AG08396 (cell line): ENCODE measurements around the gene RIMKLB.
A peak's percentile ranks its signal among the peaks of the same experiment; 100 is the strongest.

Experiments
- DNase-seq: peaks from one replicate; pipeline ENCODE4 v3.0.0; 2012; ENCODE audit warnings: low spot score, mixed read lengths

The RIMKLB gene, protein sequence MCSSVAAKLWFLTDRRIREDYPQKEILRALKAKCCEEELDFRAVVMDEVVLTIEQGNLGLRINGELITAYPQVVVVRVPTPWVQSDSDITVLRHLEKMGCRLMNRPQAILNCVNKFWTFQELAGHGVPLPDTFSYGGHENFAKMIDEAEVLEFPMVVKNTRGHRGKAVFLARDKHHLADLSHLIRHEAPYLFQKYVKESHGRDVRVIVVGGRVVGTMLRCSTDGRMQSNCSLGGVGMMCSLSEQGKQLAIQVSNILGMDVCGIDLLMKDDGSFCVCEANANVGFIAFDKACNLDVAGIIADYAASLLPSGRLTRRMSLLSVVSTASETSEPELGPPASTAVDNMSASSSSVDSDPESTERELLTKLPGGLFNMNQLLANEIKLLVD

DNA sequence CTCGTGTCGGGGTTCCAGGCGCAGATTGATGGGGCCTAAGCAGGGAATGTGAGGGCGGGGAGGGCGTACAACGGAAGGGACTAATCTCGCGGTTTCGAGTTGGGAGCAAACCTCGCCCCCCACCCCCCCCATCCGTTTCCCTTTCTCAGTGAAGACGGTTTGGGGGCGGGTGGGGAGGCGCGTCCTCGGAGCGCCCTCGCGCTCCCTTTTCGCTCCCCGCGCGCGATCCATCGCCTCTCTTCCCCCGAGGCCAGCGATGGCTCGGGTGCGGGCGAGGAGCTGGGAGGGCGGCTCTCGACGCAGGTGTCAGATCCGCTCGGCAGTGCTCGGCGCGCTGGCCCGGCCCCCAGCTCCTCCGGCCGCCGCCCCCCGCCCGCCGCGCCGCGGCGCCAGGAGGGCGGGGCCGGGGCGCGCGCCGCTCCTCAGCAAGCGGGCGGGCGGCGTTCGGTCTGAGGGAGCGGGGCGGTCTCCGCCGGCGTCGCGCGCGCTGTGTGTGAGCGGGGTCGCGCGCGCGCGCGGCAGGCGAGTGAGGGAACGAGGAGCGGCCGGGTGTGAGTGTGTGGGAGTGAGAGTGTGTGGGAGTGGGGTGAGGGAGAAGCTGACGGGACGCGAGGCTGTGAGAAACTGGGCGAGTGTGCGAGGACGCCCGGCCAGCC, at the start of gene RIMKLB:
RIMKLB (plus strand) TSS at position 516 of the 656 bp plus-strand sequence. CDS start 15,876 bp downstream, outside the sequence.
- peak; percentile 89 for DNase-seq

DNA sequence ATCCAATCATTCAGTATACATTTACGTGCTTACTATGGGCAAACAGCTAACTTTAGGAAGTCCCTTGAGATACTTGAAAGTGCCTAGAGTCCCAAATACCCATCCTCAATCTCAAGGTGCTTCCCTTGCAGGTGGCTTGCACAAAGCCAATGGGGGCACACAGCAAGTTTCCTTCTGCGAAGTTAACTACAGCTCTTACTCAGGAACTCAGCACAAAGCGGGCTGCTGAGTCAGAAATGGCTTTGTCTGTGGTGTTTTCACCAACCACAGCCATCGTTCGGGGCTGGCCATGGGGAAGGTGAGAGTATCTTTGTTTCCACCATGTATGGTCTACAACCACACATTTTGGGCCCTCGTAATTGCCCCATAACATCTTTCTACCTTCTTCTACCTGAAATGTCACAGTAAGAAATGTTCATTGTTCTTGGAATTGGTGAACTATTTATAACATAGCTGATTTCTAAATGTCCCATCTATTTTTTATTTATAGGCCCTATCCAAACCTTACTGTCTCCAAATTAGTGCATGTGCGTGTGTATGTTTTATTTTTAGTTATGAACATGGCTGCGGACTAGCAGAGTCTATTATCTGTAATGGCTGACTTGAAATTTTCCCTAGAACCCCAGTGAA, 49.1 kb upstream of the RIMKLB start:
- DNase-seq: no peak

DNA sequence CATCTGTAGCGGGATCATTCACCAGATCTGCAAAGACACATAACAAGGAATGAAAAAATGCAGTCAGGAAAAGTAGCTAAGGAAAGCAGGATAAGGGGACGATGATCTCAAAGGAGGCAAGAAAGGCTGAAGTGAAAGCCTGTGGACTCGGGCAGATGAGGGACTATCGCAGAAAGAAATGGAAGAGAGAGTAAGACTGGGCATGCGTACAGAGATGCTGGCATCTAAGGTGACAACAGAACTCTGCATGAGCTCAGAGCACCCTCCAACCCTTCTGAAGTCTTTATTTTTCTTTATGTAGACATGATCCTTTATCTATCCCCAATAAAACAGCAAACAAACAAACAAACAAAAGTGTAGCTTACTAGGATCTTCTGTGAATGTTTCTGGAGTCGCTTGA, 42.4 kb upstream of the RIMKLB start:
- DNase-seq: no peak

DNA sequence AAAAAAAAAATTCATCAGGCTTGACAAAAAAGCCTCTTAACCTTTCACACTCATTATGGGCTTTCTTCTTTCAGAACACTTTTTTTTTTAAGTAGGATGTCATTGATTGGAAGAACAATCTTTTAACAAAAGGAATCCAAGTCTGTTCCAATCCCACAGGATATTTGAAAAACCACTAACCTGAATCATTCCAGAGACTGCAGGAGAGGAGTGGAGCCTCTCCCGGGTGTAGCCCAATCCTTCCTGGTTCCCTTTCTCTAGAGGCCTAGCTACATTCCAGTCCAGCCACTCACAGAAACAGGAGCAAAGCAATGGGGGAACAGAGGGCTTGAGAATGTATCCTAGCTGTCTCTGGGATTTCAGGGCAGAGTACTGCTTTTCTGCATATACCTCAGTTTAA, 39.4 kb upstream of the RIMKLB start:
- DNase-seq: peak; percentile 48

DNA sequence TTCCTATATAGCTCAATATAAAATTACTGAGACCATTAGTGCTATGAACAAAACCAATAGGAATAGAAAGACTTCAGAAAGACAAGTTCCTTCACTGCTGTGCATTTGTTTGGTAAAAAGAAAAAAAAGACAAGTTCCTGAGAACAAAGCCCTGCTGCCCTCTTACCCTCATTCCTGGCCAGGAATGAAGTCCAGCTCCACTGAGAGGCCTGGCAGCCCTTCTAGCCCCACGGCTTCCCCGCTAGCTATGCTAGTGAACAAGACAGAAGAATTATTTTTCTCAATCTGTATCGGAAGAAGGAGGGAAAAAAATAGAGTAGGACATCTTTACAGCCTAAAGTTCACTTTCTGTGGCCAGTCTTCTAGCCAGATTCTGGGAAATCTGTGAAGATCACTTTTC, 36.8 kb upstream of the RIMKLB start:
- no peak for DNase-seq

DNA sequence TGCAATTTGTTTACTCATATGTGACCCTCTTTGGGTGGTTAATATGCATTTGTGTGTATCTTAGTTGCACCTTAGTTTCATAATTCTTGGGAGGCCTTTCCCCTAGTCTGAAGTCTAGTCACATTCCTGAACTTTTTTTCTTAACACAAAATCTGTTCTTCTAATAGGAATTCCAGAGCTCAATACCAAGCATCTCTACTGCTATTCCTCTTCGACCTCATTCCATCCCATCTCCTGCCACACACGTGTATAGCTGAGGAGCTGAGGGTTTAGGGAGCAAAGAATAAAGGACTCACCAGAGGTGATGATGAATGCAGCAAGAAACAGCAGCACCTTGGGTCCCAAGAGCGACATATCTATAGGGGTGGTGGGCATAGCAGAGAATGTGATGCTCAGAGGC, 36.0 kb upstream of the RIMKLB start:
- DNase-seq: no peak

DNA sequence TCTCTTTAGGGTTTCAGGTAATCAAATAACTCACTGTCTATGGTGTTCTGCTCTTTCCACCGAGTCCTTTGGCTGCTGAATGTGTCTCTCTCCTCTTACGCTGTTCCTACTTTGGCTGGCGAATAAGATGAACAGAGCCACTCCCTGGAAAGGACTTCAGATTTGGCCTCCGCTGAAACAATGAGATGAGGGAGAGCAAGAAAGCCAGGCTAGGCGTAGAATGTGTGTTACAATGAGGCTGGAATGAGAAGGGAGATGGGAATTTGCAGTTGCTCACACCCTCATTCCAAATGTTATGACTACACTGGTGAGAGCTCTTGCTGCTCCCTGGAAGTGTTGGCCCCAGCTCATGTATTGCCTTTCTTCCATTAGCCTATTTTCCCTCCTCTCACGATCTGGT, 35.2 kb upstream of the RIMKLB start, which contains the start of gene MFAP5:
MFAP5 (minus strand) TSS at position 234 of the 400 bp plus-strand sequence. CDS start 722 bp downstream, outside the sequence.
- peak; percentile 29 for DNase-seq

DNA sequence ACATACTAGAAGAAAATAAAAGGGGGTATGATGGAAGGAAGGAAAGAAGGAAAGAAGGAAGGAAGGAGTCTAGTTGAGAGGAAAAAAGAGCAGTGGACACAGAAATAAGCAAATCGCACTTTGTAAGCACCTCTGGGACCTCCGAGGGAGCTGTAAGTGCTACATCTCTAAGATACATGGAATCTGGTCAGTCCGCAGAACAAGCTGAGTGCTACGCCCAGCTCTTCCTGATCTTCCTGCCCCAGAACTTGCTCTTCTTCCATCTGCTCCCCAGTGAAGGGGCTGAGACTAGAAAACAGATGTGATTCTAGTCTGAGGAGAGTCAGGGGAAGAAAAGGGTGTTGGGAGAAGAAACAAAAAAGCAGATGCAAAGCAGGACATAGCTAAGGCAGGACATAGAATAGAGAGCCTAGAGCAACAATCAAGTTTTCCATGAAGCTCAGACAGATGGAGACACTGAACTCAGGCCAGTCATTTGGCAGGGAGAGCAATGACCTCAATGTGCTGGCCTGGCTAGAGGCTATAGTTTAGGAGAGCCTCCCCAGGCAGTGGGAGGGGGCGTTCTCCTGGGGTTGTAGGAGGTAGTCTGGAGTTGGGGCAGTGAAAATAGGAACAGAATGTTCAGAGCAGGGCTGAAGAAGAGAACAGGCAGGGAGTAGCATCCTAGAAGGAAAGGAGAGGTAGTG, 33.4 kb upstream of the RIMKLB start:
- no peak for DNase-seq

DNA sequence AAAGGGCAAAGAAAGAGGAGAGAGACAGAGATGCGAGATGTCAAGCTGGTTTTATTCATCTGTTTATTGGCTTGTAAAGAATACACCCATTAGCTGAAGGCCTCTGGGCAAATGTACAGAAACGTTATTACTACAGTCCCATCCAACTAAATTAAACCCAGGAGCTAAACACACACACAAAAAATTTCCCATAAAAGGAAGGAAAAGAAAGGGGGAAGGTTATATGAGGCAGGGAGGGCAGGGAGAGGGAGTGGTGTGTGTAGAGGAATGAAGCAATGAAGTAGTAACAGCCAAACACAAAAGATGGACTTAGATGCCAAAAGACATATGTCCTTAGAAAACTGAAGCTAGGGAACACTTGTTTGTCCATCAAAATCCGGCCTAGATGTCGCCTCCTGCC, 32.0 kb upstream of the RIMKLB start:
- DNase-seq: no peak

DNA sequence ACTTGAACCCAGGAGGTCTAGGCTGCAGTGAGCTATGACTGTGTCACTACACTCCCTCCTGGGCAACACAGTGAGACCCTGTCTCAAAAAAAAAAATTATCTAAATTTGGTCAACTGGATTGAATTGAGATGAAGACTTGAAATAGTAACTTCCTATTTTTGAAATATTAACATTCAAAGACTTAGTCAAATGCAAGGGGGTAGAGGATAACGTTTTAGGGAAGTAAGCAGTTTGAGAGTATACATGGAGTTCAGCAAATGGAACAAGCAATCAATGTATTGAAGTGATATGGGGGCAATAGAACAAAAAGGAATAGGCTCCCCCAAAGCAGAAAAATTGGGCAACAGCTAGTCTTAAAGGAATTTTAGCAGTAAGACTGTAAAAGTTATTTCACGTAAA, 30.5 kb upstream of the RIMKLB start:
- no peak for DNase-seq

DNA sequence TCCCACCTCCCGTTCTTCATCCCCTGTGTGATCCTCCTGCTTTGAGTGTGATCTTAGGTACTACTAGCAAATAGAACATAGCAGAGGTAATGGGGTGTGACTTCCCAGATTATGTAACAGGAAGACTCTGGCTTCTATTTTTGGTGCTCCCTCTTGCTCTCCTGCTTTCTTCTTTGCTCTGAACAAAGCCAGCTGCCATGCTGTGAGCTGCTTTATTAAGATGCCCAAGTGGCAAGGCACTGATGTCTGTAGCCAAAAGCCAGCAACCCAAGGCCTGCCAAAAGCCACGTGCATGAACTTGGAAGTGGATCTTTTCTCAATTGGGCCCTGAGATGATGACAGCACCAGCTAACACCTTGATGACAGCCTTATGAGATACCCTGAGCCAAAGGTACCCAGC, 29.4 kb upstream of the RIMKLB start:
- DNase-seq: no peak

DNA sequence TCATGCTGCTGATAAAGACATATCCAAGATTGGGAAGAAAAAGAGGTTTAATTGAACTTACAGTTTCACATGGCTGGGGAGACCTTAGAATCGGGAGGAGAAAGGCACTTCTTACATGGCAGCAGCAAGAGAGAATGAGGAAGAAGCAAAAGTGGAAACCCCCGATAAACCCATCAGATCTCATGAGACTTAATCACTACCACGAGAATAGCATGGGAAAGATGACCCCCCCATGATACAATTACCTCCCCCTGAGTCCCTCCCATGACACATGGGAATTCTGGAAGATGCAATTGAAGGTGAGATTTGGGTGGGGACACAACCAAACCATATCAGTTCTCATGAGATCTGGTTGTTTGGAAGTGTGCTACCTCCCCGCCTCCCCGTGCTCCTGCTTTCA, 25.4 kb upstream of the RIMKLB start:
- DNase-seq: no peak

DNA sequence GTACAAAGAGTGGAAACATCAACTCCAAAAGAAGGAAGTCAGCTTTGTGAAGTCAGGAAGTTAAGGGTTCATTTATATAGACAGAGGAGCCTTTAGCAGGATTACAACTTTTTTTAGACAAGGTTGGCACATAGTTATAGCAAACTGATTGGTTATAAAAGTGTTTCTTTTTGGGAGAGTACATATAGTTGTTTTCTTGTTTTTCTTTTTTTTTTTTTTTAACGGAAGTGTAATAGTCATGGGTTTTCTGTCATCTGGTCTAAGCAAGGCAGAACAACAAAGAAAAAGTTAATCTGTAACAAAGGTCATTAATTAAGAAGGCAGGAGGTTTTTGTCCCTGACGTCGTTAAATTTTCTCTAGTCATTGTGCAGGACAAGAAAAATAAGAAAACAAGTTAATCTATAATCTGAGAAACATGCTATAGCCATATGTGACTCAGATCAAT, 22.2 kb upstream of the RIMKLB start:
- DNase-seq: no peak

DNA sequence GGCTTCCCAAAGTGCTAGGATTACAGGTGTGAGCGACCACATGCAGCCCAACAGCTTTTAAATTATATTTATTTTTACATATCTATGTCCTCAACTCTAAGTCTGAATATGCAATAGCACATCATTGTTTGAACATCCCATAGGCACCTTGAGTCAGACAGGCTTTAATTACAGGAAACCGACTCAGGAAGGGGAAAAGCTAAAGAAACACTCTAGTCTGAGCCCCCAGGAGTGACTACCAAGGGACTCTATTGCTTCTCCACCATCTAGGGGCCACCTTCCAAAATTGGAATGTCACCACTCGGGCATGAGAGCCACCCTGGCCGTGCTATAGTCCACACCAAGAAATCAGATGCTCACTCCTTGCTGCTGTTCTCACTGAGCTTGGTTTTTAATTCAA, 21.1 kb upstream of the RIMKLB start:
- no peak for DNase-seq

DNA sequence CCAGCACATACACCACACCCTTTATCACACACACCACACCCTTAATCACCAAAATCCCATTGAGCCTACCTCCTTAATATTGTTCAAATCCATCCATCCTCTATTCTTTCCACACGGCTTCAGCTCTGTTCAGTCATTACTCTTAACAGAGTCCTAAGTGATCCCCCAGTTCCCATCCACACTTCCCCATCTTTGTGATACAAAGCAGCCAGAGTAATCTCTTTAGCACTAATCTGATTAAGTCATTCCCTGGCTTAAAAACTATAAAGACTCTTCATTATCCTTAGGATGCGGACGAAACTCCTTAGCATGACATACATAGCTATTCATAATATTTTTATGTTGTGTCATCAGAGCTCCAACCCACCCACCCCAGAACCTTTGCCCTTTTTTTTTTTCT, 20.4 kb upstream of the RIMKLB start:
- no peak for DNase-seq

DNA sequence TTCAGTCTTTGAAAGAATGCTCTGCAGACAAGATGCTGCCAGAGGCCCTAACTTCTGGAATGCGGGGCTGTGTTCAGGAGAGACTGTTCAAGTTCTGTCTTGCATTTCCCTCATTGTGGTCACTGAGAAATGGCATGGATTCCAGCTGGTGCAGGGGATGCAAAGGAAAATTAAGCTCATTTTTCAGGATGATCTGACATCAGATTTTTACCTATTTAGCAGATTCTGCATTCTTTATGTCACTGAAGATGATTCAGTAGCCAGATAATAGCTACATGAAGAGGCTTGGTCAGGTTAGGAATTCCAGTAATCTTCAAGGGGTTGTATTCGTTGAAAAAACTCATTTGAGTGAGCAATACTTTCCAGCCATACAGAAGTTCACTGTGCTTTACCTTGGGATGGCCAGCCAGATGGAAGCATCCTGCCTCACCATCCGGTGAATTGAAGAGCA, 19.1 kb upstream of the RIMKLB start:
- no peak for DNase-seq

DNA sequence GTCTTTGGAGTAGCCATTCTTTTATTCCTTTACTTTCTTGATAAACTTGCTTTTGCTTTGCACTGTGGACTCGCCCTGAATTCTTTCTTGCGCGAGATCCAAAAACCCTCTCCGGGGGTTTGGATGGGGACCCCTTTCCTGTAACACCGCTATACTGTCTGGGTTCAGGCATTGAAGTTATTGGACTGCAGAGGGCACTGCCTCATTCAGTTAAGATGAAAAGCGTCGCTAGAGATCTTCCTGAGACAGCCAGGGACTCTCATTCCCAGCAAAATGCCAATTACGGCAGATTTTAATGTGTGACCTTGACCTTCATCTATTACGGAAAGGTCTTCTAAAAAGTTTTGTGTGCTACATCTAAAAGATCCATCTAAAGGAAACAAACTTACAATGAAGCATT, 17.3 kb upstream of the RIMKLB start:
- no peak for DNase-seq

DNA sequence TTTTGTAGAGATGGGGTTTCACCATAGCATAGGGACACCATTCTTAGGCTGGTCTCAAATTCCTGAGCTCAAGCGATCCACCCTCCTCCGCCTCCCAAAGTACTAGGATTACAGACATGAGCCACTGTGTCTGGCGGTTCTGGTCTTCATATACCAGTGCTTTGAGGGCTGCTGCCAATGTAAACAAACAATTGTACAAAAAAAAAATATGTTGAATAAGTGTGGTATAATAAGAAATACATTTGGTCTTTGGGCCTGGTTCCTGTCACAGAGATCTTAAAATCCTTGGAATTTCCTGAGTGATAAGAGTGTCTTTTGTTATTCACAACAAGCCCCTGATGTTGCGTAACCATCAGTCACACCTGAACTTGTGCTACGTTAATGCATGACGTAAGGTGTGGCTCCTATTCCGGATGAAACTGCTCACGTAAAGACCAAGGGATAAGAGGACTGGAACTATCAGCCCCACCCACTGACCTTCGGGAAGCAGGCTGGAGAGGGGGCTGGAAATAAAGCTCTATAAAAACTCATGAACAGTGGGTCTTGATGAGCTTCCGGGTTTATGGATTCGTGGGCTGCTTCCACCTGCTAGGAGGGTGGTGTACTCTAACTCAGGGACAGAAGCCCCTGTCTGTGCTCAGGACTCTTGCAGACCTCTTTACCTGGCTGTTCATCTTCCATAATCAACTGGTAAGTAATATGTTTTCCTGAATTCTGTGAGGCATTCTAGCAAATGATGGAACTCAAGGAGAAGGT, 16.5 kb upstream of the RIMKLB start:
- DNase-seq: no peak

DNA sequence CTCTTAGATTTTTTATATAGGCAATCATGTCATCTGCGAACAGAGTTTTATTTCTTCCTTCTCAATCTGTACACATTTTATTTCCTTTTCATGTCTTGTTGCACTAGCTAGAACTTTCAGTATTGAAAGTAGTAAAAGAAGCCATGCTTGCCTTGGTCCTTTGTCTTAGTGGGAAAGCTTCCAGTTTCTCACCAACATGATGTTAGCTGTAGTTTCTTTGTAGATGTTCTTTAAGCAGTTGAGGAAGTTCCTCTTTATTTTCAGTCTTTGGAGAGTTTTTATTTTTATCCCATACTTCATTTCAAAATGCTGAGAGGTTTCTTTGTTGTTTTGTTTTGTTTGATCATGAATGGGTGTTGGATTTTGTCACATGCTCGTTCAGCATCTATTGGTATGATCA, 12.7 kb upstream of the RIMKLB start:
- DNase-seq: no peak

DNA sequence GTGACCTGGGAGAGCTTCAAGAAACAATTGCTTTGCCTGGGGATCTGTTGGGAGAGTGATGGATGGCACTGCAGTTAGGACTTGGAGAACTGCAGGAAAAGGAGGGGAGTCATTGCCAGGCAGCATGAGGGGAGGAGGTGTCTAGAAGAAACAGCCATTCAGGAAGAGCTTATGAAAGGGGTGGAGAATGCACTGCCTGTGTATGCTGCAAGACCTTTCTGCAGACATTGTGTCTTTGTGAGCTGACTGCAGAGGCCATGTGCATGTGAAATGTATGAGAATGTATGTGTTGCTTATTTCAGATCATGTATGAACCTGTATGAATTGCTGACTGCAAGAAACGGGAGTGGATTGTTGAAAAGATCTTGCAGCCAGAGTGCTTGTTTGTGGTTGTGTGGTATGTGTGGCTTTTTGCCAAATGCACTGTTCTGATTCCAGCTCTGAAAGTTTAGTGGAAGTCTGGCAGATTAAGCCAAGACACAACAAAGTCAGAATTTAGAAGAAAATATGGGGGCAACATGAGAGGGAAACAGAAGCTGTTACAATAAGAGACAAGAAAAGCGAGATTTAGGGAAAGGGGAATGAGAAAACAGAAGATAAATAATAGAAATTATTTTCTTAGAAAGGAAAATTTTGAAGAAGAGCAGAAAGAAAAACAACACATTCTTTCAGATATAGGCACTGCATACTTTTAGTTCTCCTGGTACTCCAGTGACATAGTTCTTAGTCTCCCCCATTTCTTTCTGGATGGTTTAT, 9.8 kb upstream of the RIMKLB start:
- peak; percentile 75 for DNase-seq

DNA sequence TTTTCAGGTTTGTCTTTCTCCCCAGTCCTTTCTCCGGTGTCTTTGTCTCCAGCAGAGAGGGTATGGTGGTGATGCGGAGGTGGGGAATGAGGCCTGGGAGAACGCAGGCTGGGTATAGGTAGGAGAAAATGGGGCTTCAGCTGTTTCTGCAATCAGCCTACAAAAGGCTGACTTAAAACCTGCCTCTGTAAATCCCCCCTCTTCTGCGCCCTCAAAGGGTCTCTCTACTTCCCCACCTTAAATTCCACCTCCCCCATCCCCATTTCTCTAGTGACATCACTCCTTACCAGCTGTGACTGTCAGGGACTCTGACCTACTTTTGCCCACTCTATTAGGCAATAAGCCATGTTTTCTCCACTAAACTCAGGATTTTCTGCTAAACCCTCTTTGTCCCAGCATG, 8.1 kb upstream of the RIMKLB start:
- no peak for DNase-seq
